GM12872 (cell line): ENCODE data around the gene MAGI2.

Experiments
- CTCF ChIP-seq: IDR thresholded peaks from 3 replicates; pipeline ENCODE4 v1.5.1; 2011; ENCODE audit warnings: low read depth, mild to moderate bottlenecking, low read length, moderate library complexity; ENCODE audit not compliant: insufficient read depth

Gene MAGI2

GRCh38 chr7:78562191-78562590, 891.3 kb downstream of the MAGI2 start:
- TF ChIP-seq CTCF = no peak

- TF ChIP-seq CTCF = no peak
These were observed 894.9 kb downstream of the MAGI2 start for GRCh38 chr7:78558566-78558965.

- no peak for TF ChIP-seq CTCF
These were observed 909.5 kb downstream of the MAGI2 start for GRCh38 chr7:78543976-78544375.

GRCh38 chr7:78542981-78543380, 910.5 kb downstream of the MAGI2 start:
- TF ChIP-seq CTCF = no peak

GRCh38 chr7:78542541-78542940, 910.9 kb downstream of the MAGI2 start:
- TF ChIP-seq CTCF = no peak

GRCh38 chr7:78539825-78540224, 913.6 kb downstream of the MAGI2 start:
- TF ChIP-seq CTCF = no peak

- no peak for TF ChIP-seq CTCF
These were observed 917.8 kb downstream of the MAGI2 start for GRCh38 chr7:78535655-78536054.

- no peak for TF ChIP-seq CTCF
These were observed 923.1 kb downstream of the MAGI2 start for GRCh38 chr7:78530351-78530750.
